ENCODE data around the gene TDRD10. TPM values are rescaled to one million over a fixed set of nuclear protein-coding genes. Genes with fewer than 3 reads are reported as not detected.
A peak's percentile ranks its signal among the peaks of the same experiment; 100 is the strongest.

TDRD10 gene
- total and polyA plus RNA-seq, 2 donors (not counting 1 experiment from before 2014, with no cell fraction given) = under 0.01 TPM; not detected in 1

DNA sequence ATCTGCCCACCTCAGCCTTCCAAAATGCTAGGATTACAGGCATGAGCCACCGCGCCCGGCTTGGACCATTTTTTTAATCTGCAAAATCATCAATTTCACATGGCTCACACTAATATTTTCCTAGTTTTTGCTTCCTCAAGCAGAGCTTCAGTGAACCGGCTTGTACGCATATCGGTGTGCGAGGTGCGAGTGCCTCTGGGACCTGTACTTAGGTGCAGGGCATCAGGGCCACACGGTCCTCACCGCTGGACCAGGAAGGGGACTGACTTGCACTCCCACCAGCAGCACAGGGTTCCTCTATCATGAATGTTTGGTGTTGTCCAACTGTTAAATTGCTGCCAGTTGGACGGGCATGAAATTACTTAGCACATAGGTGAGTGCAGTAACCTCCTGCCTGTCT is 15.6 kb downstream of the TDRD10 start:
- Histone ChIP-seq H3K4me2 (ENCODE audit: extremely low read depth, insufficient read depth, low read length) (no peak overlapping the region), H3K36me3 (ENCODE audit: control insufficient read depth, insufficient read depth, low read length) (no peaks in the 10 kb centered on the region), H3K27ac (ENCODE audit: insufficient read depth, low read length) (no peak overlapping the region), H3K9ac (ENCODE audit: insufficient read depth, low read length) (no peak overlapping the region), H3K4me1 (ENCODE audit: control insufficient read depth, extremely low read depth, insufficient read depth, low read length) (no peaks in the 10 kb centered on the region), H3K4me3 (replicated peaks in 1 of 4; ENCODE audit: control extremely low read depth in 1 of 4, insufficient read depth in 1 of 4, low read depth in 3 of 4, low read length in 4 of 4) (no peak overlapping the region), H2AFZ (ENCODE audit: low read length) (no peak overlapping the region), H3K9me3 (ENCODE audit: control insufficient read depth, insufficient read depth, low read depth, low read length) (no peaks in the 10 kb centered on the region), H3K27me3 (ENCODE audit: control insufficient read depth, insufficient read depth, low read length) (peaks cover 10% of the 10 kb centered on the region), H3K79me2 (ENCODE audit: control insufficient read depth, insufficient read depth, low read length) (no peaks in the 10 kb centered on the region), H4K20me1 (ENCODE audit: control insufficient read depth, extremely low read depth, insufficient read depth, low read length) (no peaks in the 10 kb centered on the region)
- TF ChIP-seq EZH2 (IDR thresholded peaks at IDR 0.05; ENCODE audit: low read length, missing control alignments) = no peak
- TF ChIP-seq, protein P1, sequence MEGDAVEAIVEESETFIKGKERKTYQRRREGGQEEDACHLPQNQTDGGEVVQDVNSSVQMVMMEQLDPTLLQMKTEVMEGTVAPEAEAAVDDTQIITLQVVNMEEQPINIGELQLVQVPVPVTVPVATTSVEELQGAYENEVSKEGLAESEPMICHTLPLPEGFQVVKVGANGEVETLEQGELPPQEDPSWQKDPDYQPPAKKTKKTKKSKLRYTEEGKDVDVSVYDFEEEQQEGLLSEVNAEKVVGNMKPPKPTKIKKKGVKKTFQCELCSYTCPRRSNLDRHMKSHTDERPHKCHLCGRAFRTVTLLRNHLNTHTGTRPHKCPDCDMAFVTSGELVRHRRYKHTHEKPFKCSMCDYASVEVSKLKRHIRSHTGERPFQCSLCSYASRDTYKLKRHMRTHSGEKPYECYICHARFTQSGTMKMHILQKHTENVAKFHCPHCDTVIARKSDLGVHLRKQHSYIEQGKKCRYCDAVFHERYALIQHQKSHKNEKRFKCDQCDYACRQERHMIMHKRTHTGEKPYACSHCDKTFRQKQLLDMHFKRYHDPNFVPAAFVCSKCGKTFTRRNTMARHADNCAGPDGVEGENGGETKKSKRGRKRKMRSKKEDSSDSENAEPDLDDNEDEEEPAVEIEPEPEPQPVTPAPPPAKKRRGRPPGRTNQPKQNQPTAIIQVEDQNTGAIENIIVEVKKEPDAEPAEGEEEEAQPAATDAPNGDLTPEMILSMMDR (conservative IDR thresholded peaks at IDR 0.05 in 1 of 2, IDR thresholded peaks at IDR 0.05 in 1 of 2; ENCODE audit: low read depth in 1 of 2, low read length in 2 of 2) = no peak
- no peak for DNase-seq (ENCODE audit: low read depth in 2 of 2)

DNA sequence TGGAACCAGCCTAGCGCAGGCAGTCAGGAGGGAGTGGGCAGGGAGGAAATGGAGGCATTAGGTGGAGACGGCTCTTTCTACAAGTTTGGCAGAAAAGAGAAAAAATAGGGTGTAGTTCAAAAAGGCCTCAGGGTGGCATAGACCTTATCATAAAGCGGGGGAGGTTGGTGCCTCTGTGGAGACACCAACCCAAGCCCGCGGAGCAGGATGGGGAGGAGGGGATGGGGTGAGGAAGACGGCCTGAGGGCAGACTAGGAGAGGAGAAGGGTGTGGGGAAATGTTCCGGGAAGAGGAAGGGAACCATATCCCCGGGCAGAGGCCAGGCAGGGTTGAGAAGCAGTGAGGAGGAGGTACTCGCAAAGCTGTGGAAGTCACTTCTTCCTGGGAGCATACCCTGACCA is 17.6 kb downstream of the TDRD10 start:
- no peaks in the 10 kb centered on the region for H3K4me1 ChIP-seq (ENCODE audit: control insufficient read depth, extremely low read depth, insufficient read depth, low read length)
- H3K27ac ChIP-seq (ENCODE audit: insufficient read depth, low read length) = no peak overlapping the region
- H2AFZ ChIP-seq (ENCODE audit: low read length) = no peak overlapping the region
- TF ChIP-seq EZH2 (IDR thresholded peaks at IDR 0.05; ENCODE audit: low read length, missing control alignments) = no peak
- TF ChIP-seq, protein P1 (conservative IDR thresholded peaks at IDR 0.05 in 1 of 2, IDR thresholded peaks at IDR 0.05 in 1 of 2; ENCODE audit: low read depth in 1 of 2, low read length in 2 of 2) = no peak
- no peaks in the 10 kb centered on the region for H3K9me3 ChIP-seq (ENCODE audit: control insufficient read depth, insufficient read depth, low read depth, low read length)
- no peak overlapping the region for H3K4me2 ChIP-seq (ENCODE audit: extremely low read depth, insufficient read depth, low read length)
- H3K27me3 ChIP-seq (ENCODE audit: control insufficient read depth, insufficient read depth, low read length) = peaks cover 20% of the 10 kb centered on the region
- no peaks in the 10 kb centered on the region for H3K36me3 ChIP-seq (ENCODE audit: control insufficient read depth, insufficient read depth, low read length)
- H3K9ac ChIP-seq (ENCODE audit: insufficient read depth, low read length) = no peak overlapping the region
- H3K79me2 ChIP-seq (ENCODE audit: control insufficient read depth, insufficient read depth, low read length) = no peaks in the 10 kb centered on the region
- no peaks in the 10 kb centered on the region for H4K20me1 ChIP-seq (ENCODE audit: control insufficient read depth, extremely low read depth, insufficient read depth, low read length)
- no peak for DNase-seq (ENCODE audit: low read depth in 2 of 2)
- H3K4me3 ChIP-seq (replicated peaks in 1 of 4; ENCODE audit: control extremely low read depth in 1 of 4, insufficient read depth in 1 of 4, low read depth in 3 of 4, low read length in 4 of 4) = no peak overlapping the region

DNA sequence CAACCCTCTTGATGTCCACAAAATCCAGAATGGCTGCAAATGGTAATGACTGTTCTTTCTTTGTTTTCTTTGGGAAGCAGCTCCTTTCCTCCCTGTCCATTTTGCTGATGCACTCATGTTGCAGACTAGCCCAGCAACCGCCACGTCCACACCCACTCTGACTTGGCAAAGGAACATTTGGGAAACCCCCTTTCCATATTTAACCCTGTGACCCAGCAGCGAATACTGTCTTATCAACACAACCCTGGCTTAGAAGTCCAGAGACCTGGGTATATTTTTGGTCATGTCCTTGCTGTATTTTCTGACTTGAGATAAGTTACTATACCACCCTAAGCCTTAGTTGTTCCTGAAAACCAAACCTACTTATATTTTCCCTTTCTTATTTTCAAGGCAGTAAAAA is 18.3 kb downstream of the TDRD10 start:
- TF ChIP-seq EZH2 (IDR thresholded peaks at IDR 0.05; ENCODE audit: low read length, missing control alignments) = no peak
- TF ChIP-seq, protein P1 (conservative IDR thresholded peaks at IDR 0.05 in 1 of 2, IDR thresholded peaks at IDR 0.05 in 1 of 2; ENCODE audit: low read depth in 1 of 2, low read length in 2 of 2) = no peak
- H3K9ac ChIP-seq (ENCODE audit: insufficient read depth, low read length) = no peak overlapping the region
- no peak overlapping the region for H3K27ac ChIP-seq (ENCODE audit: insufficient read depth, low read length)
- H3K79me2 ChIP-seq (ENCODE audit: control insufficient read depth, insufficient read depth, low read length) = no peaks in the 10 kb centered on the region
- no peaks in the 10 kb centered on the region for H3K36me3 ChIP-seq (ENCODE audit: control insufficient read depth, insufficient read depth, low read length)
- H3K4me1 ChIP-seq (ENCODE audit: control insufficient read depth, extremely low read depth, insufficient read depth, low read length) = no peaks in the 10 kb centered on the region
- peaks cover 22% of the 10 kb centered on the region for H3K27me3 ChIP-seq (ENCODE audit: control insufficient read depth, insufficient read depth, low read length)
- H2AFZ ChIP-seq (ENCODE audit: low read length) = no peak overlapping the region
- no peak overlapping the region for H3K4me2 ChIP-seq (ENCODE audit: extremely low read depth, insufficient read depth, low read length)
- no peaks in the 10 kb centered on the region for H3K9me3 ChIP-seq (ENCODE audit: control insufficient read depth, insufficient read depth, low read depth, low read length)
- H3K4me3 ChIP-seq (replicated peaks in 1 of 4; ENCODE audit: control extremely low read depth in 1 of 4, insufficient read depth in 1 of 4, low read depth in 3 of 4, low read length in 4 of 4) = no peak overlapping the region
- DNase-seq (ENCODE audit: low read depth in 2 of 2) = peak in 1 of 2 donors; percentile 5
- no peaks in the 10 kb centered on the region for H4K20me1 ChIP-seq (ENCODE audit: control insufficient read depth, extremely low read depth, insufficient read depth, low read length)

Measured in fibroblast of lung (primary cell).